CD4-positive, alpha-beta T cell (primary cell): ENCODE data around the gene ZNF10. TPM values are rescaled to one million over a fixed set of nuclear protein-coding genes. Genes with fewer than 3 reads are reported as not detected.
A peak's percentile ranks its signal among the peaks of the same experiment; 100 is the strongest.

Source experiments
- ATAC-seq: fragments of 200-7000 bp; cut with Tn5 transposase; one replicate; pipeline ENCODE4 v1.10.0; 2022; ENCODE audit warnings: mild to moderate bottlenecking; ENCODE audit not compliant: poor library complexity
- CTCF ChIA-PET: fragments of 350-600 bp; sonication (Branson Sonifier 250); formaldehyde crosslinking; loops from one replicate; lab custom pipeline; 2021; ENCODE audit warnings: antibody characterized with exemption, inconsistent platforms; lab: Charles Lee
- POLR2A ChIA-PET: fragments of 350-600 bp; sonication (Branson Sonifier 250); formaldehyde crosslinking; loops from one replicate; lab custom pipeline; 2021; ENCODE audit warnings: antibody characterized with exemption, inconsistent platforms; lab: Charles Lee
- DNase-seq, 14 experiments: peaks; one replicate each; pipeline ENCODE4 v3.0.0-alpha.2; 2013 to 2020; ENCODE audit warnings: mixed read lengths in 2 of 14
- H3K27ac ChIP-seq, 2 donors: one replicate each; pipeline versions ENCODE4 v1.5.1 to v1.7.0; 2013; ENCODE audit warnings: low read length in 2 of 2, low read depth in 1 of 2, mild to moderate bottlenecking in 1 of 2
- H3K27me3 ChIP-seq, 2 experiments: 1 replicate in 1 of 2; 2 replicates in 1 of 2; pipeline versions ENCODE4 v1.6.1 to v1.7.0; 2013; ENCODE audit warnings: low read length in 2 of 2, control low read depth in 1 of 2, mild to moderate bottlenecking in 1 of 2, moderate library complexity in 1 of 2; ENCODE audit not compliant: insufficient read depth in 2 of 2, control insufficient read depth in 1 of 2
- H3K36me3 ChIP-seq: one replicate; pipeline ENCODE4 v1.6.1; 2013; ENCODE audit warnings: low read length, control low read depth; ENCODE audit not compliant: insufficient read depth
- H3K4me1 ChIP-seq: one replicate; pipeline ENCODE4 v1.6.1; 2013; ENCODE audit warnings: low read length, control low read depth; ENCODE audit not compliant: insufficient read depth
- H3K4me3 ChIP-seq: one replicate; pipeline ENCODE4 v1.5.1; 2013; ENCODE audit warnings: mild to moderate bottlenecking, low read length, moderate library complexity
- H3K9me3 ChIP-seq, 2 experiments: 1 replicate in 1 of 2; 2 replicates in 1 of 2; pipeline versions ENCODE4 v1.6.1 to v1.7.0; 2013; ENCODE audit warnings: low read length in 2 of 2, mild to moderate bottlenecking in 2 of 2, control low read depth in 1 of 2, moderate library complexity in 1 of 2; ENCODE audit not compliant: control insufficient read depth in 1 of 2, insufficient read depth in 1 of 2
- H3K27ac Mint-ChIP-seq: one replicate; pipeline ENCODE4 v1.8.0; 2020; ENCODE audit warnings: mixed read lengths
- H3K27me3 Mint-ChIP-seq: one replicate; pipeline ENCODE4 v1.8.0; 2021; ENCODE audit warnings: mixed read lengths
- H3K36me3 Mint-ChIP-seq: one replicate; pipeline ENCODE4 v1.8.0; 2021; ENCODE audit warnings: low read depth, mixed read lengths
- H3K4me1 Mint-ChIP-seq: one replicate; pipeline ENCODE4 v1.8.0; 2021; ENCODE audit warnings: low read depth, mixed read lengths
- H3K4me3 Mint-ChIP-seq: one replicate; pipeline ENCODE4 v1.8.0; 2020; ENCODE audit warnings: mild to moderate bottlenecking, mixed read lengths
- H3K9me3 Mint-ChIP-seq: one replicate; pipeline ENCODE4 v1.8.0; 2020; ENCODE audit warnings: mixed read lengths
- CTCF ChIP-seq: fragments of 200-600 bp; IDR thresholded peaks from one replicate; pipeline ENCODE4 v1.8.0; 2022; ENCODE audit warnings: antibody characterized with exemption, mild to moderate bottlenecking
- intact Hi-C, 2 experiments: fragments of 100-400 bp; cut with DNase I in 1 of 2; cut with micrococcal nuclease in 1 of 2; formaldehyde crosslinking; loops; one replicate each; pipeline versions ENCODE4 v1.15.1 to v1.9.0; 2023 to 2025; cut with DNase I, micrococcal nuclease
- total RNA-seq, 174 experiments: library from RNA in 2 of 174; stranded (reverse) in 2 of 174; gene quantifications; one replicate each; pipeline ENCODE4 v1.2.3 and lab custom pipeline; 2021 to 2026

ZNF10 gene
- total RNA-seq, 2 experiments from 2014 or later, result 43.3 to 47.8 TPM

- CTCF ChIA-PET, result interaction anchor here (0.7 to 2.4 kb wide), 2 partner anchors 52 to 115 kb away, joined by 5 to 9 read pairs; partner anchors contain the start of gene ZNF268
- H3K36me3 ChIP-seq, result peaks cover 23% of the 10 kb centered on the region
- peaks cover 17% of the 10 kb centered on the region for H3K9me3 Mint-ChIP-seq
Measured at GRCh38 chr12:133129368-133130037, 924 bp upstream of the ZNF10 start.

GRCh38 chr12:133130808-133131128, 341 bp downstream of the ZNF10 start:
- ChIA-PET CTCF (interaction anchor here (0.7 to 2.4 kb wide), 3 partner anchors 50 to 54 kb away, joined by 3 to 9 read pairs (median 4); partner anchors contain the start of gene ZNF268), POLR2A (interaction anchor here (0.7 to 2.8 kb wide), 10 partner anchors 19 to 369 kb away, joined by 3 to 27 read pairs (median 8); partner anchors contain the start of genes ZNF140, ZNF26, ZNF268 and ZNF84)
- ATAC-seq (peak; percentile 32), DNase-seq (peak in 9 of 14 experiments; percentile 12 to 69 (median 41))
- Histone ChIP-seq H3K4me3 (peak overlapping the region; percentile 78), H3K4me1 (peaks cover 16% of the 10 kb centered on the region), H3K9me3 (peaks cover 46 to 73% of the 10 kb centered on the region in 2 experiments), H3K27ac (peak overlapping the region; percentile 97 to 99), H3K27me3 (no peaks in the 10 kb centered on the region), H3K36me3 (peaks cover 28% of the 10 kb centered on the region)
- no peaks in the 10 kb centered on the region for H3K27me3 Mint-ChIP-seq
- peaks cover 30% of the 10 kb centered on the region for H3K4me1 Mint-ChIP-seq
- H3K9me3 Mint-ChIP-seq, result peaks cover 23% of the 10 kb centered on the region
- peaks cover 98% of the 10 kb centered on the region for H3K36me3 Mint-ChIP-seq
- H3K4me3 Mint-ChIP-seq, result peak overlapping the region; percentile 94
- peak overlapping the region; percentile 99 for H3K27ac Mint-ChIP-seq
- intact Hi-C loops, result loop anchor here (1.0 to 5.0 kb wide), 4 partner anchors 50 to 143 kb away; partner anchors contain the start of genes ZNF140 (in 2 of the 2), ZNF268 (in 2 of the 2), ZNF84 (in 2 of the 2) and ZNF26 (in 1 of the 2)
- TF ChIP-seq CTCF, result no peak

More at GRCh38 chr12:133129368-133130037, 924 bp upstream of the ZNF10 start:
- ATAC-seq (peak; percentile 6), DNase-seq (peak in 2 of 14 experiments; percentile 7 to 31)
- Histone ChIP-seq H3K9me3 (peaks cover 54 to 73% of the 10 kb centered on the region in 2 experiments), H3K27ac (peak overlapping the region; percentile 97 to 99), H3K4me3 (peak overlapping the region; percentile 78), H3K4me1 (peaks cover 16% of the 10 kb centered on the region), H3K27me3 (no peaks in the 10 kb centered on the region)
- H3K27ac Mint-ChIP-seq, result peak overlapping the region; percentile 99
- intact Hi-C loops, result loop anchor here (1.0 to 5.0 kb wide), 4 partner anchors 49 to 142 kb away; partner anchors contain the start of genes ZNF140 (in 2 of the 2), ZNF268 (in 2 of the 2), ZNF84 (in 2 of the 2) and ZNF26 (in 1 of the 2)
- peaks cover 98% of the 10 kb centered on the region for H3K36me3 Mint-ChIP-seq
- H3K4me1 Mint-ChIP-seq, result peaks cover 26% of the 10 kb centered on the region
- no peaks in the 10 kb centered on the region for H3K27me3 Mint-ChIP-seq
- POLR2A ChIA-PET, result interaction anchor here (0.6 to 2.8 kb wide), 8 partner anchors 12 to 244 kb away, joined by 3 to 27 read pairs (median 10); partner anchors contain the start of genes ZNF140, ZNF26, ZNF268 and ZNF84
- no peak for TF ChIP-seq CTCF
- H3K4me3 Mint-ChIP-seq, result peak overlapping the region; percentile 94

- Histone ChIP-seq H3K4me3 (no peak overlapping the region), H3K36me3 (peaks cover 52% of the 10 kb centered on the region), H3K9me3 (peaks cover 20 to 91% of the 10 kb centered on the region in 2 experiments), H3K27ac (no peak overlapping the region), H3K4me1 (peaks cover 3% of the 10 kb centered on the region), H3K27me3 (no peaks in the 10 kb centered on the region)
- no peak for TF ChIP-seq CTCF
- Mint-ChIP-seq H3K27ac (no peak overlapping the region), H3K4me1 (peaks cover 16% of the 10 kb centered on the region), H3K9me3 (peaks cover 42% of the 10 kb centered on the region), H3K27me3 (no peaks in the 10 kb centered on the region), H3K4me3 (peak overlapping the region; percentile 8), H3K36me3 (peaks cover 100% of the 10 kb centered on the region)
- ATAC-seq, result no peak
- intact Hi-C loops, result no loop called here
- CTCF ChIA-PET, result no interaction called here
- POLR2A ChIA-PET, result interaction anchor here (1.4 kb wide), 1 partner anchor 55 kb away, joined by 4 read pairs; the partner anchor contains the start of gene ZNF140
- no peak for DNase-seq
Measured at GRCh38 chr12:133135747-133136146, 5.3 kb downstream of the ZNF10 start.
